SK-N-SH treated with all-trans-retinoic acid at 6 μM for 48 hours (cell line): ENCODE data around the gene CHST15.

Experiments
- ATAC-seq: fragments of 200-7000 bp; cut with Tn5 transposase; 3 replicates; pipeline ENCODE4 v1.9.1; 2020; ENCODE audit warnings: mild to moderate bottlenecking, moderate library complexity
- ARNTL ChIP-seq: fragments of 450-650 bp; formaldehyde crosslinking; IDR thresholded peaks from 2 replicates; pipeline ENCODE4 v1.5.0; 2020; ENCODE audit warnings: low read depth, mild to moderate bottlenecking, moderate library complexity, borderline replicate concordance
- BACH2 ChIP-seq: fragments of 250-450 bp; sonication (Bioruptor Pico); IDR thresholded peaks from 2 replicates; pipeline ENCODE4 v1.9.0; 2021; ENCODE audit warnings: mild to moderate bottlenecking, borderline replicate concordance
- CSDC2 ChIP-seq: fragments of 250-450 bp; sonication (Bioruptor Pico); IDR thresholded peaks from 2 replicates; pipeline ENCODE4 v1.5.0; 2020; ENCODE audit warnings: mild to moderate bottlenecking, moderate library complexity
- ISL1 ChIP-seq: fragments of 250-450 bp; sonication (Bioruptor Pico); IDR thresholded peaks from 2 replicates; pipeline ENCODE4 v2.1.2; 2022; ENCODE audit warnings: mild to moderate bottlenecking, moderate library complexity
- OSR1 ChIP-seq: fragments of 250-450 bp; sonication (Bioruptor Pico); IDR thresholded peaks from 2 replicates; pipeline ENCODE4 v1.8.0; 2022; ENCODE audit warnings: moderate library complexity, mild to moderate bottlenecking, inconsistent platforms
- PPARA ChIP-seq: fragments of 250-450 bp; sonication (Bioruptor Pico); IDR thresholded peaks from 2 replicates; pipeline ENCODE4 v1.5.0; 2020; ENCODE audit warnings: mild to moderate bottlenecking, borderline replicate concordance
- RARB ChIP-seq: fragments of 250-450 bp; sonication (Bioruptor Pico); IDR thresholded peaks from 2 replicates; pipeline ENCODE4 v1.8.0; 2021; ENCODE audit warnings: mild to moderate bottlenecking, moderate library complexity
- SNAI2 ChIP-seq: fragments of 250-450 bp; sonication (Bioruptor Pico); IDR thresholded peaks from 2 replicates; pipeline ENCODE4 v1.5.0; 2020; ENCODE audit warnings: mild to moderate bottlenecking, moderate library complexity
- TCF4 ChIP-seq: fragments of 250-450 bp; sonication (Bioruptor Pico); IDR thresholded peaks from 2 replicates; pipeline ENCODE4 v1.8.0; 2021; ENCODE audit warnings: mild to moderate bottlenecking, moderate library complexity, borderline replicate concordance
- TOX ChIP-seq: fragments of 250-450 bp; sonication (Bioruptor Pico); IDR thresholded peaks from 2 replicates; pipeline ENCODE4 v1.8.0; 2021; ENCODE audit warnings: mild to moderate bottlenecking, moderate library complexity, borderline replicate concordance
- ZC3H10 ChIP-seq: fragments of 250-450 bp; sonication (Bioruptor Pico); IDR thresholded peaks from 2 replicates; pipeline ENCODE4 v1.5.1; 2021; ENCODE audit warnings: mild to moderate bottlenecking, moderate library complexity
- ZFP3 ChIP-seq: fragments of 250-450 bp; sonication (Bioruptor Pico); IDR thresholded peaks from 2 replicates; pipeline ENCODE4 v1.5.0; 2020; ENCODE audit warnings: mild to moderate bottlenecking, moderate library complexity
- ZFP30 ChIP-seq: fragments of 450-650 bp; formaldehyde crosslinking; IDR thresholded peaks from 2 replicates; pipeline ENCODE4 v1.5.0; 2022; ENCODE audit warnings: mild to moderate bottlenecking, moderate library complexity
- ZNF565 ChIP-seq: fragments of 450-650 bp; formaldehyde crosslinking; conservative IDR thresholded peaks from 2 replicates; pipeline ENCODE4 v1.5.0; 2020; ENCODE audit warnings: low read depth, mild to moderate bottlenecking, moderate library complexity
- ZNF70 ChIP-seq: fragments of 450-650 bp; formaldehyde crosslinking; IDR thresholded peaks from 2 replicates; pipeline ENCODE4 v1.5.0; 2020; ENCODE audit warnings: mild to moderate bottlenecking, moderate library complexity
- ZNF8 ChIP-seq: fragments of 450-650 bp; formaldehyde crosslinking; IDR thresholded peaks from 2 replicates; pipeline ENCODE4 v1.5.0; 2020; ENCODE audit warnings: mild to moderate bottlenecking, moderate library complexity
- TF ChIP-seq, protein P1 (sequence below): fragments of 250-450 bp; sonication (Bioruptor Pico); IDR thresholded peaks from 2 replicates; pipeline ENCODE4 v1.5.1; 2021; ENCODE audit warnings: mild to moderate bottlenecking, moderate library complexity
- TF ChIP-seq, protein P2 (sequence below): fragments of 250-450 bp; sonication (Bioruptor Pico); IDR thresholded peaks from 2 replicates; pipeline ENCODE4 v1.8.0; 2021; ENCODE audit warnings: low read depth, mild to moderate bottlenecking, moderate library complexity, borderline replicate concordance
- TF ChIP-seq, protein P3 (sequence below): fragments of 250-450 bp; sonication (Bioruptor Pico); IDR thresholded peaks from 2 replicates; pipeline ENCODE4 v1.5.0; 2020; ENCODE audit warnings: mild to moderate bottlenecking, moderate library complexity
- TF ChIP-seq, protein P4 (sequence below): fragments of 250-450 bp; sonication (Bioruptor Pico); IDR thresholded peaks from 2 replicates; pipeline ENCODE4 v1.8.0; 2020; ENCODE audit warnings: mild to moderate bottlenecking, moderate library complexity, borderline replicate concordance
- TF ChIP-seq, protein P5 (sequence below): fragments of 250-450 bp; sonication (Bioruptor Pico); IDR thresholded peaks from 2 replicates; pipeline ENCODE4 v1.5.1; 2020; ENCODE audit warnings: low read depth, mild to moderate bottlenecking, moderate library complexity

The CHST15 gene

DNA sequence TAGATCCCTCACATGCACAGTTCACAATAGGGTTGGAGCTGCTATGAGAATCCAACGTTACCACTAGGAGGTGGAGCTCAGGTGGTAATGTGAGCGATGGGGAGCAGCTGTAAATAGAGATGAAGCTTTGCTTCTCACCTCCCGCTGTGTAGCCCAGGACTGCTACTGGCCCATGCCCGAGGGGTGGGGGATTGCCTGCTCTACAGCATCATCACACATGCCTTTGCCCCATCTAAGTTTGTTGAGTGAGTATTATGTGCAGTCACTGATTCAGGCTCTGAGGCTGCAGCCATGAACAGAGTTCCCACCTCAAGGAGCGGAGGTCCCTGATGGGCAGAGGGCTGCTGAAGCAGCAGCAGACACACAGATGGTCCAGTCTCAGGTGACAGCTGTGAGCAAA is 94.1 kb downstream of the CHST15 start:
- ATAC-seq = no peak
- no peak for TF ChIP-seq ZC3H10 (CRISPR knock-in tag)
- TF ChIP-seq OSR1 (CRISPR knock-in tag) = no peak
- no peak for TF ChIP-seq ZFP3 (CRISPR knock-in tag)
- TF ChIP-seq PPARA (CRISPR knock-in tag) = no peak
- TF ChIP-seq, protein P1, sequence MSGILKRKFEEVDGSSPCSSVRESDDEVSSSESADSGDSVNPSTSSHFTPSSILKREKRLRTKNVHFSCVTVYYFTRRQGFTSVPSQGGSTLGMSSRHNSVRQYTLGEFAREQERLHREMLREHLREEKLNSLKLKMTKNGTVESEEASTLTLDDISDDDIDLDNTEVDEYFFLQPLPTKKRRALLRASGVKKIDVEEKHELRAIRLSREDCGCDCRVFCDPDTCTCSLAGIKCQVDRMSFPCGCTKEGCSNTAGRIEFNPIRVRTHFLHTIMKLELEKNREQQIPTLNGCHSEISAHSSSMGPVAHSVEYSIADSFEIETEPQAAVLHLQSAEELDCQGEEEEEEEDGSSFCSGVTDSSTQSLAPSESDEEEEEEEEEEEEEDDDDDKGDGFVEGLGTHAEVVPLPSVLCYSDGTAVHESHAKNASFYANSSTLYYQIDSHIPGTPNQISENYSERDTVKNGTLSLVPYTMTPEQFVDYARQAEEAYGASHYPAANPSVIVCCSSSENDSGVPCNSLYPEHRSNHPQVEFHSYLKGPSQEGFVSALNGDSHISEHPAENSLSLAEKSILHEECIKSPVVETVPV (CRISPR knock-in tag) = no peak
- TF ChIP-seq TCF4 (CRISPR knock-in tag) = no peak
- no peak for TF ChIP-seq ZNF8 (CRISPR knock-in tag)
- no peak for TF ChIP-seq ZNF565
- TF ChIP-seq ISL1 (CRISPR knock-in tag) = no peak
- TF ChIP-seq SNAI2 (CRISPR knock-in tag) = no peak
- TF ChIP-seq, protein P2, sequence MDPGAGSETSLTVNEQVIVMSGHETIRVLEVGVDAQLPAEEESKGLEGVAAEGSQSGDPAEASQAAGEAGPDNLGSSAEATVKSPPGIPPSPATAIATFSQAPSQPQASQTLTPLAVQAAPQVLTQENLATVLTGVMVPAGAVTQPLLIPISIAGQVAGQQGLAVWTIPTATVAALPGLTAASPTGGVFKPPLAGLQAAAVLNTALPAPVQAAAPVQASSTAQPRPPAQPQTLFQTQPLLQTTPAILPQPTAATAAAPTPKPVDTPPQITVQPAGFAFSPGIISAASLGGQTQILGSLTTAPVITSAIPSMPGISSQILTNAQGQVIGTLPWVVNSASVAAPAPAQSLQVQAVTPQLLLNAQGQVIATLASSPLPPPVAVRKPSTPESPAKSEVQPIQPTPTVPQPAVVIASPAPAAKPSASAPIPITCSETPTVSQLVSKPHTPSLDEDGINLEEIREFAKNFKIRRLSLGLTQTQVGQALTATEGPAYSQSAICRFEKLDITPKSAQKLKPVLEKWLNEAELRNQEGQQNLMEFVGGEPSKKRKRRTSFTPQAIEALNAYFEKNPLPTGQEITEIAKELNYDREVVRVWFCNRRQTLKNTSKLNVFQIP = no peak
- no peak for TF ChIP-seq BACH2
- TF ChIP-seq, protein P3, sequence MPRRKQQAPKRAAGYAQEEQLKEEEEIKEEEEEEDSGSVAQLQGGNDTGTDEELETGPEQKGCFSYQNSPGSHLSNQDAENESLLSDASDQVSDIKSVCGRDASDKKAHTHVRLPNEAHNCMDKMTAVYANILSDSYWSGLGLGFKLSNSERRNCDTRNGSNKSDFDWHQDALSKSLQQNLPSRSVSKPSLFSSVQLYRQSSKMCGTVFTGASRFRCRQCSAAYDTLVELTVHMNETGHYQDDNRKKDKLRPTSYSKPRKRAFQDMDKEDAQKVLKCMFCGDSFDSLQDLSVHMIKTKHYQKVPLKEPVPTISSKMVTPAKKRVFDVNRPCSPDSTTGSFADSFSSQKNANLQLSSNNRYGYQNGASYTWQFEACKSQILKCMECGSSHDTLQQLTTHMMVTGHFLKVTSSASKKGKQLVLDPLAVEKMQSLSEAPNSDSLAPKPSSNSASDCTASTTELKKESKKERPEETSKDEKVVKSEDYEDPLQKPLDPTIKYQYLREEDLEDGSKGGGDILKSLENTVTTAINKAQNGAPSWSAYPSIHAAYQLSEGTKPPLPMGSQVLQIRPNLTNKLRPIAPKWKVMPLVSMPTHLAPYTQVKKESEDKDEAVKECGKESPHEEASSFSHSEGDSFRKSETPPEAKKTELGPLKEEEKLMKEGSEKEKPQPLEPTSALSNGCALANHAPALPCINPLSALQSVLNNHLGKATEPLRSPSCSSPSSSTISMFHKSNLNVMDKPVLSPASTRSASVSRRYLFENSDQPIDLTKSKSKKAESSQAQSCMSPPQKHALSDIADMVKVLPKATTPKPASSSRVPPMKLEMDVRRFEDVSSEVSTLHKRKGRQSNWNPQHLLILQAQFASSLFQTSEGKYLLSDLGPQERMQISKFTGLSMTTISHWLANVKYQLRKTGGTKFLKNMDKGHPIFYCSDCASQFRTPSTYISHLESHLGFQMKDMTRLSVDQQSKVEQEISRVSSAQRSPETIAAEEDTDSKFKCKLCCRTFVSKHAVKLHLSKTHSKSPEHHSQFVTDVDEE = no peak

DNA sequence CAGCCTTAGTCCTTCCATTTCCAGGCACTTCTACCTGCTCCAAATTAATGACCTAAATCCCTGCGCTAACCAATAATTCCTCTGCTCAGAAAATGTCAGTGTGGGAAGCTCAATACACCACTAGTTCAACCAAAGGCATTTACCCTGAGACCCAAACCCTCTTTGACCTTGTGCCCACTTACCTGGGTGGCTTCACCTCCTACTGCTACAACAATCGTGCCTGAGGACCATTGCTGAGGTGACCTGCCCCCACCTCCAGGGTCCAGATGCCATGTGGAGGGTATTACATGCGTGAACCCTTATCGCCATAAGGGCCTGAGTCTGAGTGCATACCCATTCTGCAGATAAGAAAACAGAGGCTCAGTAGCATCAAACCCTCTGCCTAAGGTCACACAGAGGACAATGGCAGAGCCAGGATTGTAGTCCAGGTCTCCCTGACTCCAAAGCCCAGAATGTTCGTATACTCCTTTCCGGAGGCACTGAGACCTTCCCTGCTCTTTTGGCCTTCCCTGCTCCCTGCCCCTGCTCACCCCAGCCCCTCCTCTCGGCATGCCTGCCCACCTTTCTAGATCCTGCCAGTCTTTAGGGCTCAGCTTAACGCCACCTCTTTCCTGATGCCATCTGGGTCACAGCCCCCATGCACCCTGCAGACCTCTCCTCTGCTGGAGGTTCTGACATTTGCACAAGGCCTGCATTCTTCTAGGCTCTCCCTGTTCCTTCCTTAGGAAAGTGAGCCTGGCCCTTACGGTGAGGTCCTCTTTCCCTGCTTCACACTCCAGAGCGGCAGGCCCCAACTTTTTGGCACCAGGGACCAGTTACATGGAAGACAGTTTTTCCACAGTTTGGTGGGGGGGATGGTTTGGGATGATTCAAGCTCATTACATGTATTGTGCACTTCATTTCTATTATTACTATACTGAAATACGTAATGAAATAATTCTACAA is 94.9 kb downstream of the CHST15 start:
- no peak for ATAC-seq
- TF ChIP-seq ZC3H10 (CRISPR knock-in tag) (no peak), ZFP30 (CRISPR knock-in tag) (no peak), PPARA (CRISPR knock-in tag) (no peak), ZFP3 (CRISPR knock-in tag) (no peak), ARNTL (no peak), ZNF565 (no peak), ZNF70 (CRISPR knock-in tag) (no peak), RARB (no peak), ZNF8 (CRISPR knock-in tag) (no peak), SNAI2 (CRISPR knock-in tag) (no peak), CSDC2 (CRISPR knock-in tag) (no peak), BACH2 (no peak), TCF4 (CRISPR knock-in tag) (no peak), OSR1 (CRISPR knock-in tag) (no peak), TOX (no peak)
- TF ChIP-seq, protein P1 (CRISPR knock-in tag) = no peak
- TF ChIP-seq, protein P4, sequence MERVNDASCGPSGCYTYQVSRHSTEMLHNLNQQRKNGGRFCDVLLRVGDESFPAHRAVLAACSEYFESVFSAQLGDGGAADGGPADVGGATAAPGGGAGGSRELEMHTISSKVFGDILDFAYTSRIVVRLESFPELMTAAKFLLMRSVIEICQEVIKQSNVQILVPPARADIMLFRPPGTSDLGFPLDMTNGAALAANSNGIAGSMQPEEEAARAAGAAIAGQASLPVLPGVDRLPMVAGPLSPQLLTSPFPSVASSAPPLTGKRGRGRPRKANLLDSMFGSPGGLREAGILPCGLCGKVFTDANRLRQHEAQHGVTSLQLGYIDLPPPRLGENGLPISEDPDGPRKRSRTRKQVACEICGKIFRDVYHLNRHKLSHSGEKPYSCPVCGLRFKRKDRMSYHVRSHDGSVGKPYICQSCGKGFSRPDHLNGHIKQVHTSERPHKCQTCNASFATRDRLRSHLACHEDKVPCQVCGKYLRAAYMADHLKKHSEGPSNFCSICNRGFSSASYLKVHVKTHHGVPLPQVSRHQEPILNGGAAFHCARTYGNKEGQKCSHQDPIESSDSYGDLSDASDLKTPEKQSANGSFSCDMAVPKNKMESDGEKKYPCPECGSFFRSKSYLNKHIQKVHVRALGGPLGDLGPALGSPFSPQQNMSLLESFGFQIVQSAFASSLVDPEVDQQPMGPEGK (CRISPR knock-in tag) = no peak
- TF ChIP-seq, protein P5, sequence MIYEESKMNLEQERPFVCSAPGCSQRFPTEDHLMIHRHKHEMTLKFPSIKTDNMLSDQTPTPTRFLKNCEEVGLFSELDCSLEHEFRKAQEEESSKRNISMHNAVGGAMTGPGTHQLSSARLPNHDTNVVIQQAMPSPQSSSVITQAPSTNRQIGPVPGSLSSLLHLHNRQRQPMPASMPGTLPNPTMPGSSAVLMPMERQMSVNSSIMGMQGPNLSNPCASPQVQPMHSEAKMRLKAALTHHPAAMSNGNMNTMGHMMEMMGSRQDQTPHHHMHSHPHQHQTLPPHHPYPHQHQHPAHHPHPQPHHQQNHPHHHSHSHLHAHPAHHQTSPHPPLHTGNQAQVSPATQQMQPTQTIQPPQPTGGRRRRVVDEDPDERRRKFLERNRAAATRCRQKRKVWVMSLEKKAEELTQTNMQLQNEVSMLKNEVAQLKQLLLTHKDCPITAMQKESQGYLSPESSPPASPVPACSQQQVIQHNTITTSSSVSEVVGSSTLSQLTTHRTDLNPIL (CRISPR knock-in tag) = no peak
- TF ChIP-seq, protein P3 = no peak
